CD4-positive, alpha-beta memory T cell (primary cell): ENCODE data around the gene AMMECR1. TPM values are rescaled to one million over a fixed set of nuclear protein-coding genes. Genes with fewer than 3 reads are reported as not detected.

Source experiments
- CTCF ChIA-PET: fragments of 350-600 bp; sonication (Branson Sonifier 250); formaldehyde crosslinking; loops from one replicate; lab custom pipeline; 2021; ENCODE audit warnings: inconsistent platforms; ENCODE audit not compliant: partially characterized antibody; lab: Charles Lee
- POLR2A ChIA-PET: fragments of 350-600 bp; sonication (Branson Sonifier 250); formaldehyde crosslinking; loops from one replicate; lab custom pipeline; 2021; ENCODE audit not compliant: partially characterized antibody; lab: Charles Lee
- DNase-seq, 5 donors: peaks; one replicate each; pipeline versions ENCODE4 v3.0.0 to v3.0.0-alpha.2; 2020 to 2022; ENCODE audit warnings: mixed read lengths in 1 of 5
- H3K27ac ChIP-seq: one replicate; pipeline ENCODE4 v1.7.0; 2013; ENCODE audit warnings: low read depth, low read length
- H3K27me3 ChIP-seq: 2 replicates; pipeline ENCODE4 v1.7.0; 2013; ENCODE audit warnings: mild to moderate bottlenecking, low read length, moderate library complexity; ENCODE audit not compliant: insufficient read depth
- H3K36me3 ChIP-seq: 2 replicates; pipeline ENCODE4 v1.7.0; 2013; ENCODE audit warnings: mild to moderate bottlenecking, low read length, moderate library complexity; ENCODE audit not compliant: insufficient read depth
- H3K4me1 ChIP-seq: 2 replicates; pipeline ENCODE4 v1.7.0; 2013; ENCODE audit warnings: mild to moderate bottlenecking, low read length, moderate library complexity; ENCODE audit not compliant: insufficient read depth
- H3K4me3 ChIP-seq, 2 donors: one replicate each; pipeline ENCODE4 v1.7.0; 2013; ENCODE audit warnings: low read length in 2 of 2, mild to moderate bottlenecking in 1 of 2
- H3K9me3 ChIP-seq, 2 donors: one replicate each; pipeline ENCODE4 v1.7.0; 2013; ENCODE audit warnings: low read length in 2 of 2, control low read depth in 1 of 2; ENCODE audit not compliant: control insufficient read depth in 1 of 2
- H3K27ac Mint-ChIP-seq, 7 donors: one replicate each; pipeline ENCODE4 v1.8.0; 2020 to 2021; ENCODE audit warnings: mixed read lengths in 7 of 7, mild to moderate bottlenecking in 6 of 7, inconsistent platforms in 3 of 7, moderate library complexity in 3 of 7
- H3K27me3 Mint-ChIP-seq, 2 donors: one replicate each; pipeline ENCODE4 v1.8.0; 2020 to 2021; ENCODE audit warnings: mixed read lengths in 2 of 2
- H3K36me3 Mint-ChIP-seq, 2 donors: one replicate each; pipeline ENCODE4 v1.8.0; 2020 to 2021; ENCODE audit warnings: mixed read lengths in 2 of 2, inconsistent platforms in 1 of 2, mild to moderate bottlenecking in 1 of 2
- H3K4me1 Mint-ChIP-seq, 4 donors: one replicate each; pipeline ENCODE4 v1.8.0; 2020 to 2021; ENCODE audit warnings: mixed read lengths in 4 of 4, mild to moderate bottlenecking in 1 of 4
- H3K4me3 Mint-ChIP-seq, 8 donors: one replicate each; pipeline ENCODE4 v1.8.0; 2020 to 2021; ENCODE audit warnings: mixed read lengths in 8 of 8, mild to moderate bottlenecking in 7 of 8, moderate library complexity in 6 of 8, inconsistent platforms in 3 of 8
- H3K9me3 Mint-ChIP-seq, 8 donors: one replicate each; pipeline ENCODE4 v1.8.0; 2020 to 2021; ENCODE audit warnings: mixed read lengths in 8 of 8, mild to moderate bottlenecking in 5 of 8, inconsistent platforms in 3 of 8, moderate library complexity in 1 of 8
- intact Hi-C: fragments of 100-400 bp; cut with micrococcal nuclease; formaldehyde crosslinking; loops from one replicate; pipeline ENCODE4 v1.15.1; 2023
- polyA plus RNA-seq, 2 donors: library from polyadenylated mRNA; unstranded; fragments of 300-500 nt; fragmentation: Illumina TruSeq; gene quantifications; one replicate each; pipeline ENCODE4 v1.2.3, GENCODE V29; 2021
- total RNA-seq, 2 experiments: library from RNA; stranded (reverse); gene quantifications; one replicate each; pipeline ENCODE4 v1.2.3, GENCODE V29; 2021

Gene AMMECR1
- total and polyA plus RNA-seq, 4 experiments from 2014 or later = 15.4 to 21.7 (median 16.8) TPM

DNA sequence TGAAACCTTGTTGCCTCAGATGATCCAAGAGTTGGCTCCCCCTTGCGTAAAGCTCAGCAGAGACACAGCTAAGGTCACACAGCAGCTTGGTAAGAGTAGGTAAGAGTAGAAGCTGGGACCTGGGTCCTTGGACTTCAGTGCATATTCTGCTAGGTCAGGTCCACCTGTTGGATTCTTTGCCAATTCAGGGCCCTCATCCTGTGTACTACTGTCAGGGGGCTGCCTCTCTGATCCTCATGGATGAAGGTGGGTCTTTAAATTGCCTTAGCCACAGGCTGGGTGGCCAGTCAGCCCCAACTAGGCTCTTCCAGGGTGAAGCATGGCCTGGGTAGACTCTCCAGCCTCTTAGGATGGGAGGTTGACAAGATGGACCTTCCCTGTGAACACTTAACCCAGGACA, 155.8 kb downstream of the AMMECR1 start:
- CTCF ChIA-PET = interaction anchor here (0.7 to 11.3 kb wide), 6 partner anchors 15 to 250 kb away, joined by 3 to 434 read pairs (median 10); no protein-coding TSS in a partner anchor
- no peaks in the 10 kb centered on the region for H3K9me3 Mint-ChIP-seq
- H3K27ac Mint-ChIP-seq = no peak overlapping the region
- Histone ChIP-seq H3K27me3 (no peaks in the 10 kb centered on the region), H3K4me3 (no peak overlapping the region), H3K4me1 (peaks cover 6% of the 10 kb centered on the region), H3K27ac (no peak overlapping the region), H3K9me3 (no peaks in the 10 kb centered on the region), H3K36me3 (no peaks in the 10 kb centered on the region)
- DNase-seq = no peak
- H3K27me3 Mint-ChIP-seq = no peaks in the 10 kb centered on the region
- H3K4me1 Mint-ChIP-seq = peaks cover 7 to 13% (median 8%) of the 10 kb centered on the region in 4 donors
- no peaks in the 10 kb centered on the region for H3K36me3 Mint-ChIP-seq
- POLR2A ChIA-PET = interaction anchor here (1.0 kb wide), 1 partner anchor 156 kb away, joined by 3 read pairs; the partner anchor contains the start of gene AMMECR1
- intact Hi-C loops = no loop called here
- no peak overlapping the region for H3K4me3 Mint-ChIP-seq

DNA sequence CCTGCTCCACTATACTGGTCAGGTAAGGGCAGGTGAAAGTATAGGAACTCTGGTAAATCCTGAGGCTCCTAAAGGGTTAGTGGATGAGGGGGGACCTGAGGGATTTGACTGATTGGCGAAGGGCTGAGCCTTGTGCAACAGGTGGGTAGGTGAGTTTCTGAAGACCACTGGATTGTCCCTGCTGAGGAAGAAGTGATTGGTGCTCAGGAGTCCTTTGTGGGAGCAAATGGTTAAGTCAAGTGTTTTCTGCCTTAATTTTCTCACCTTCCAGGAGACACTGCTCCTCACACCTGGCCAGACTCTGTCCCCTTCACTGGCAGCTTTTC, 156.6 kb downstream of the AMMECR1 start:
- Mint-ChIP-seq H3K9me3 (no peaks in the 10 kb centered on the region), H3K4me1 (peaks cover 7 to 13% (median 8%) of the 10 kb centered on the region in 4 donors), H3K36me3 (no peaks in the 10 kb centered on the region), H3K27me3 (no peaks in the 10 kb centered on the region), H3K4me3 (no peak overlapping the region), H3K27ac (no peak overlapping the region)
- Histone ChIP-seq H3K4me3 (no peak overlapping the region), H3K4me1 (peaks cover 6% of the 10 kb centered on the region), H3K9me3 (no peaks in the 10 kb centered on the region), H3K27me3 (no peaks in the 10 kb centered on the region), H3K27ac (no peak overlapping the region), H3K36me3 (no peaks in the 10 kb centered on the region)
- intact Hi-C loops = no loop called here
- ChIA-PET CTCF (interaction anchor here (1.0 to 11.3 kb wide), 11 partner anchors 9 to 251 kb away, joined by 3 to 434 read pairs (median 3); partner anchors contain the start of gene AMMECR1), POLR2A (interaction anchor here (1.0 kb wide), 1 partner anchor 157 kb away, joined by 3 read pairs; the partner anchor contains the start of gene AMMECR1)
- DNase-seq = no peak

GRCh38 chrX:110159865-110160264, 158.0 kb downstream of the AMMECR1 start:
- Histone ChIP-seq H3K4me3 (no peak overlapping the region), H3K4me1 (peaks cover 6% of the 10 kb centered on the region), H3K9me3 (no peaks in the 10 kb centered on the region), H3K27me3 (no peaks in the 10 kb centered on the region), H3K36me3 (no peaks in the 10 kb centered on the region), H3K27ac (no peak overlapping the region)
- ChIA-PET POLR2A (interaction anchor here (1.0 kb wide), 2 partner anchors 56 to 249 kb away, joined by 3 read pairs; no protein-coding TSS in a partner anchor), CTCF (interaction anchor here (0.7 to 11.3 kb wide), 10 partner anchors 10 to 252 kb away, joined by 3 to 434 read pairs (median 5); partner anchors contain the start of gene AMMECR1)
- peaks cover 0 to 2% of the 10 kb centered on the region in 2 donors for H3K36me3 Mint-ChIP-seq
- no peak for DNase-seq
- peaks cover 7 to 13% (median 8%) of the 10 kb centered on the region in 4 donors for H3K4me1 Mint-ChIP-seq
- no peak overlapping the region for H3K27ac Mint-ChIP-seq
- no peak overlapping the region for H3K4me3 Mint-ChIP-seq
- intact Hi-C loops = loop anchor here (1.0 kb wide), 3 partner anchors 241 to 253 kb away; no protein-coding TSS in a partner anchor
- no peaks in the 10 kb centered on the region for H3K27me3 Mint-ChIP-seq
- H3K9me3 Mint-ChIP-seq = peaks cover 0 to 1% (median 0%) of the 10 kb centered on the region in 8 donors

- H3K4me3 ChIP-seq = no peak overlapping the region
- H3K36me3 ChIP-seq = no peaks in the 10 kb centered on the region
- H3K27ac ChIP-seq = no peak overlapping the region
- ChIA-PET CTCF (interaction anchor here (0.9 to 11.3 kb wide), 6 partner anchors 9 to 253 kb away, joined by 3 to 434 read pairs (median 24); no protein-coding TSS in a partner anchor), POLR2A (no interaction called here)
- Mint-ChIP-seq H3K4me3 (no peak overlapping the region), H3K27me3 (no peaks in the 10 kb centered on the region), H3K4me1 (peaks cover 7 to 13% (median 8%) of the 10 kb centered on the region in 4 donors), H3K9me3 (peaks cover 0 to 1% (median 0%) of the 10 kb centered on the region in 8 donors), H3K36me3 (peaks cover 0 to 2% of the 10 kb centered on the region in 2 donors), H3K27ac (peak overlapping the region in 3 of 7 donors; percentile 31 to 57 (median 42))
- no peak for DNase-seq
- peaks cover 6% of the 10 kb centered on the region for H3K4me1 ChIP-seq
- no peaks in the 10 kb centered on the region for H3K27me3 ChIP-seq
- H3K9me3 ChIP-seq = no peaks in the 10 kb centered on the region
- intact Hi-C loops = no loop called here
Observed at GRCh38 chrX:110159235-110159634, 158.7 kb downstream of the AMMECR1 start.

GRCh38 chrX:110157444-110157843, 160.4 kb downstream of the AMMECR1 start:
- CTCF ChIA-PET = interaction anchor here (0.9 to 11.3 kb wide), 10 partner anchors 8 to 690 kb away, joined by 3 to 434 read pairs (median 5); no protein-coding TSS in a partner anchor
- H3K4me3 Mint-ChIP-seq = no peak overlapping the region
- no peaks in the 10 kb centered on the region for H3K36me3 ChIP-seq
- H3K4me1 Mint-ChIP-seq = peaks cover 7 to 13% (median 8%) of the 10 kb centered on the region in 4 donors
- H3K9me3 Mint-ChIP-seq = peaks cover 0 to 1% (median 0%) of the 10 kb centered on the region in 8 donors
- DNase-seq = no peak
- H3K27ac Mint-ChIP-seq = no peak overlapping the region
- peaks cover 6% of the 10 kb centered on the region for H3K4me1 ChIP-seq
- no peaks in the 10 kb centered on the region for H3K27me3 Mint-ChIP-seq
- no peaks in the 10 kb centered on the region for H3K9me3 ChIP-seq
- POLR2A ChIA-PET = no interaction called here
- no peak overlapping the region for H3K27ac ChIP-seq
- H3K36me3 Mint-ChIP-seq = peaks cover 0 to 2% of the 10 kb centered on the region in 2 donors
- no peaks in the 10 kb centered on the region for H3K27me3 ChIP-seq
- no peak overlapping the region for H3K4me3 ChIP-seq
- intact Hi-C loops = no loop called here

DNA sequence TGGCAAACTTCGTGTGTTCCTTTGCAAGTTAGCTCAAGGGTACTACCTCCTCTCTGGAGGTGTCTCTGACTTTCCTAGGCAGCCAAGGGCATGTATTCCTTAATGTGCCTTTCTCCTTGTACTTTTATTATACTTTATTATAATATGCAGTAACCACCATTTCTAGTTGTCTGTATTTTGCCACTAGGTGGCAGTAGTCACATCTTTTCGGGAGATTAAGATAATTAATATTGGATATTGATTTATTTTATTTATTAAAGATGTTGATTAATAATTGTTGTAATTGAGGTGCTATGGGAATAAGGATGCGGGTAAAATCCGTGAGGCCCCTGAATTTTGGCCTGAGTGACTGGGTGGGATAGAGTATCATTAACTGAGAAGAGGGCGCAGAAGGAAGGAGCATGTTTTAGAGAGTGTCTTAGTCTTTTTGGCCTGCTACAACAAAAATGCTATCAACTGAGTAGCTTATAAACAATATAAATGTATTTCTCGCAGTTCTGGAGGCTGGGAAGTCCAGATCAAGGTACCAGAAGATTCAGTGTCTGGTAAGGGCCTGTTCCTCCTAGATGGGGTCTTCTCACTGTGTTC, 161.6 kb downstream of the AMMECR1 start:
- H3K9me3 Mint-ChIP-seq = peaks cover 0 to 1% (median 0%) of the 10 kb centered on the region in 8 donors
- peaks cover 0 to 2% of the 10 kb centered on the region in 2 donors for H3K36me3 Mint-ChIP-seq
- ChIA-PET POLR2A (interaction anchor here (1.0 kb wide), 1 partner anchor 73 kb away, joined by 4 read pairs; no protein-coding TSS in a partner anchor), CTCF (interaction anchor here (0.8 to 11.3 kb wide), 11 partner anchors 9 to 264 kb away, joined by 3 to 434 read pairs (median 4); partner anchors contain the start of gene RTL9)
- no peaks in the 10 kb centered on the region for H3K27me3 ChIP-seq
- no peaks in the 10 kb centered on the region for H3K9me3 ChIP-seq
- H3K4me3 Mint-ChIP-seq = no peak overlapping the region
- no peaks in the 10 kb centered on the region for H3K27me3 Mint-ChIP-seq
- peaks cover 6% of the 10 kb centered on the region for H3K4me1 ChIP-seq
- no peak overlapping the region for H3K27ac Mint-ChIP-seq
- no peak overlapping the region for H3K4me3 ChIP-seq
- DNase-seq = peak in 4 of 5 donors; percentile 19 to 33 (median 28)
- intact Hi-C loops = loop anchor here (1.0 kb wide), 2 partner anchors 252 to 257 kb away; no protein-coding TSS in a partner anchor
- peaks cover 7 to 13% (median 8%) of the 10 kb centered on the region in 4 donors for H3K4me1 Mint-ChIP-seq
- no peaks in the 10 kb centered on the region for H3K36me3 ChIP-seq
- no peak overlapping the region for H3K27ac ChIP-seq

DNA sequence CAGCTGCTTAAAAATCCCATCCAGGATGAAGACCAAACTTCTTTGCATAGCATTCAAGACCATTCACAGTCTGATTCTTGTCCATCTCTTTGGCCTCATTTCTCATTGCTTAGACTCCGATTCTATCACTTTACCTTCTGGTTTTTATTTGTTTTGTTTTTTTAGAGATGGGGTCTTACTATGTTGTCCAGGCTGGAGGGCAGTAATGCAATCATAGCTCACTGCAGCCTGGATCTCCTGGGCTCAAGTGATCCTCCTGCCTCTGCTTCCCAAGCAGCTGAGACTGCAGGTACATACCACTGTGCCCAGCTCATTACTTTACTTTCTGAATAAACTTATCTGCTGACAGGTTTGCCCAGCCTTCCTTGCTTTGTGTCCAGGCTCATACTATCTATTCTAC, 162.1 kb downstream of the AMMECR1 start:
- intact Hi-C loops = loop anchor here (1.0 kb wide), 2 partner anchors 253 to 258 kb away; no protein-coding TSS in a partner anchor
- H3K4me3 Mint-ChIP-seq = no peak overlapping the region

More for the DNA sequence above, 162.1 kb downstream of the AMMECR1 start:
- Histone ChIP-seq H3K4me1 (peaks cover 6% of the 10 kb centered on the region), H3K27me3 (no peaks in the 10 kb centered on the region), H3K27ac (no peak overlapping the region), H3K9me3 (no peaks in the 10 kb centered on the region), H3K4me3 (no peak overlapping the region), H3K36me3 (no peaks in the 10 kb centered on the region)
- Mint-ChIP-seq H3K9me3 (peaks cover 0 to 1% (median 0%) of the 10 kb centered on the region in 8 donors), H3K27ac (no peak overlapping the region), H3K36me3 (peaks cover 0 to 2% of the 10 kb centered on the region in 2 donors), H3K27me3 (no peaks in the 10 kb centered on the region), H3K4me1 (peaks cover 7 to 13% (median 8%) of the 10 kb centered on the region in 4 donors)
- no peak for DNase-seq
- ChIA-PET CTCF (interaction anchor here (0.8 to 11.3 kb wide), 10 partner anchors 9 to 264 kb away, joined by 3 to 434 read pairs (median 4); partner anchors contain the start of gene RTL9), POLR2A (interaction anchor here (1.0 kb wide), 1 partner anchor 74 kb away, joined by 4 read pairs; no protein-coding TSS in a partner anchor)
